Stimulated activated CD4-positive, alpha-beta T cell treated with anti-CD3 and anti-CD28 coated beads, Interleukin-4, amount 100 ng/mL, for 4 hours (primary cell): ENCODE data around the gene ZNRD2.
A peak's percentile ranks its signal among the peaks of the same experiment; 100 is the strongest.

Source experiments
- DNase-seq, 2 experiments: peaks; one replicate each; pipeline ENCODE4 v3.0.0-alpha.2; 2020

ZNRD2 gene

GRCh38 chr11:65574109-65574810 is 4.0 kb downstream of the ZNRD2 start:
- DNase-seq, result peak; percentile 81 to 86

GRCh38 chr11:65574811-65575567 is 4.7 kb downstream of the ZNRD2 start:
- no peak for DNase-seq

DNA sequence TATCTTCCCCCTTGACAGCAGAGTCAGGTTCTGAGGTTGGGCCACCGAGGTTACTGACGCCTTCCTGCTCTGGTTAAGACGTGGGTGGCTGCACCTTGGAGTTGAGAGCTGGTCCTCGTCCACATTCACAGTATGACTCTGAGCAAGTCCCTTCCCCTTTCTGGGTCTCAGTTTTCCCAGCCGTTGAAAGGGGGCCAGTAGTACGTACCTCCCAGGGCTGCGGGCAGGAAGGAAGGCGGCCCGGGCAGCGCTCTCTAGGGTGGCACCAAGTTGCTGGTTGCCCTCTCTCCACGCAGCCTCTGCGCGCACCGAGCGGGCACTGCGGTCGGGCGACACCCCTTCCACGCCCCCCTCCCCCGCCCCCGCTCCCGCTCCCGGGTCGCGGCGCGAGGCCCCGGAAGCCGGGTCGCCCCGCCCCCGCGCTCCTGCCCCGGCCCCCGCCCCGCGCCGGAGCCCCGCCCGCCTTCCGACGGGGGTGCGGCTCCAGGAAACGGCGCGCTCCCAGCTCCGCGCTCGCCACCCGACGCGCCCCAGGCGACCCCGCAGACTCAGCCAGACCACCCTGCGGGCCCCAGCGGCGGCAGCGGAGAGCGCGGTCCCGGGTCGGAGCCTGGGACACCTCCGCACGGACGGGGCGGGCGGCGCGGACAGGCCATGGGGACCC is 5.4 kb downstream of the ZNRD2 start, which contains the start of gene EHBP1L1:
EHBP1L1 (plus strand) TSS at position 486 of the 664 bp plus-strand sequence. CDS start 250 bp downstream, outside the sequence.
- DNase-seq, result peak; percentile 73 to 77

- DNase-seq, result no peak
Observed at GRCh38 chr11:65576232-65576866, 6.1 kb downstream of the ZNRD2 start.

DNA sequence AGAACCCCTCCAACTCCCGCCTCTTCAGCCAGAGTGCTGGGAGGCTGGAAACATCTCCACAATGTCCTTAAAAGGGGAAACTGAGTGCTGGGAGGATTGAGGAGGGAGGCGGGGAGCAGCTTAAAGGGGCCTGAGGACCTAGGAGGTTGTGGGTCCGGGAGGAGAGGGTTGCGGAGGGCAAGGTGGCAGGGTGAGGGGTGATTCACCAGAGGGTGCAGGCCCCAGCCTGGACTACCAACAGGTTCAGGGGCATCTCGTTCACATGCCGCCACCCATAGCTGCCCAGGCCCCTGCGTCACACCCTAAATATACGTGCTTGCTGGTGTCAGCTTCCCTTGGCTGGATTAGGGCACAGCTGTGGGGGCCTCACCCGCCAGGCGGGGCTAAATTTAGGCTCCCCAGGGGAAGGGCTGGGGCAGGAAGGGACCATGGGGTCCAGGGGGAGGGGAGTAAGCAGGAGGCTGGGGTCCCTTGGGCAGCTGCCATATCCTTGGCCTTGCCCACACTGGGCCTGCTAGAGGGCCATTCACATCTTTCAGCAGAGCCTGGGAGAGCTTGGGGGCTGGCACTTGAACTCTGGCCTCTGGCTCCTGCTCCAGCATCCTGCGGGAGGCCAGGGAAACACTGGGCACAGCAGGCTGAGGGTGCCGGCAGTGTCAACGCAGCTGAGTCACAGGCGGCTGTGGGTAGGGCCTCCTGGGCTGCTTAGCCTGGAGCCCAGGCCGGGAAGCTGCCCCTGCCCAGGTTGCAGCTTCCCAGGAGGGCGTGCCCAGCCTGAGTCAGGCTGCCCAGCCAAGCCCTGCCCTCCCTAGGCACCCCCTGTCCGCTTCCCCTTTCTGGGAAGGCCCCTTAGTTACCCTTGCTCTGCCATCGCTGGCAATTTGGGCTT is 6.8 kb downstream of the ZNRD2 start:
- DNase-seq, result no peak

DNA sequence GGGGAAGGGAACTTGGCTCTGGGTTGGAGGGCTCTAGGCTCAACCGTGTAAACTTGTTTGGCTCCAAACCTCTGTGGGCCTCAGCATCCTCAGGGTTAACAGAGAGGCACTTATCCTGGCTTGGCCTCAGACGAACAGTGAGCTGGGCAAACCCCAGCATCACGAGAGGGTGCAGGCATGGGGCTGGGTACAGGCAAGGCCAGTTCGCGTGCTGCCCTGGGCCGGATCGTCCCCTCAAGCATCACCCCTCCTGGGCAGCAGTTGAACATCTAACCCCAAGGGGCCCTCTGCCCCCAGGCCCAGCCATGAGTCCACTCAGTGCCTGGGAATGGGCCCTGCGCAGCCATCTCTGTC is 7.5 kb downstream of the ZNRD2 start:
- no peak for DNase-seq

GRCh38 chr11:65578134-65578533 is 7.9 kb downstream of the ZNRD2 start:
- DNase-seq, result no peak

GRCh38 chr11:65578667-65579066 is 8.4 kb downstream of the ZNRD2 start:
- no peak for DNase-seq

DNA sequence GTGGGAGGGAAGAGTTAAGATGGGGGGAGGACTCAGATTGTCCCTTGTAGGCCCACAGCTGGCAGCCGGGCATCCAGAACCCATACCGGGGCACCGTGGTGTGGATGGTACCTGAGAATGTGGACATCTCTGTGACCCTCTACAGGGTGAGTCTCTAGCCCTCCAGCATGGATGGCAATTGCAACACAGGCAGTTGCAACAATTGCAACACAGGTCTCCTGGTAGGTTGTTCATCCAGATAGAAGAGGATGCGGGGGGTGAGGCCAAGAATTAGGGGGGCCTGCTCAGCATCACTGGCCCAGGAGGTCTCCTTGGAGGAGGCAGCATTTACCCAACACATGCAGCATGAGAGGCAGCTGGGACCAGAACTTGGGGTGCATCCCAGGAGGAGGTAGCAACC is 9.0 kb downstream of the ZNRD2 start:
- DNase-seq, result no peak

DNA sequence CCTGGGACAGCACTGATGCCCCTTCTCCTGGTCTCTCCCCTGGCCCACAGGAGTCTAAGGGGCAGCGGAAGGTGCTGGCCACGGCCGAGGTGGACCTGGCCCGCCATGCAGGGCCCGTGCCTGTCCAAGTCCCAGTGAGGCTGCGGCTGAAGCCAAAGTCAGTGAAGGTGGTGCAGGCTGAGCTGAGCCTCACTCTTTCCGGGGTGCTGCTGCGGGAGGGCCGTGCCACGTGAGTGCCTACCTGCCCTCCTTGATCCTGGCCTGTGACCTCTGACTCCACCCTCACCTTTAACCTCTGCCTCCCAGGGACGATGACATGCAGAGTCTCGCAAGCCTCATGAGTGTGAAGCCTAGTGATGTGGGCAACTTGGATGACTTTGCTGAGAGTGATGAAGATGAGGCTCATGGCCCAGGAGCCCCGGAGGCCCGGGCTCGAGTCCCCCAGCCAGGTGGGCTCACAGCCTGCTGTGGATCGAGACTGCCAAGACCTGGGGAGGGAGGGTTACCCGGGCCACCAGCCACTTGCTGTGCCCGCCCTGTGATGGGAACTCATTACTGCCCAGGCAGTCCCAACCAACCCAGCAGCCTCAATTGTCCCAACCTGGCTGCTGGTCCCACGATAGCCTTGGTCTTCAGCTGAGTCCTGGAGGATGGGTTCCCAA is 9.9 kb downstream of the ZNRD2 start:
- no peak for DNase-seq

DNA sequence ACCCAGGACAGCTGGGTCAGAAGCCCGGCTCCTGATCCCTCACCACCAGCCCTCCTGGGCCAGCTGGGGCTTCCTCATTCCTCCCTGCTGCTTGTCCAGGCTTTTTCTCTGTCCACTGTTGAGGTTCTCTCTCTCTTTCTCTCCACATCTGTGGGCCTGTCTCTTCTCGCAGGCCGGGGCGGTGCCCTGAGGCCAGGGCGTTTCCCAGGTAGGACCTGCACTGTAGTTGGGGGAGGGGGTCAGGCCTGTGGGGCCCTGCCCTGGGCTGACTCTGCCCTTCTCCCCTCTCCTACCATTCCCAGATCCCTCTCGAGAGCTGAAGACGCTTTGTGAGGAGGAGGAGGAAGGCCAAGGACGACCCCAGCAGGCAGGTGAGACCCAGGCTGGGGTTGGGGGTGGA is 10.5 kb downstream of the ZNRD2 start:
- DNase-seq, result no peak

GRCh38 chr11:65581928-65582327 is 11.7 kb downstream of the ZNRD2 start:
- no peak for DNase-seq

GRCh38 chr11:65583589-65583988 is 13.3 kb downstream of the ZNRD2 start:
- DNase-seq, result no peak

DNA sequence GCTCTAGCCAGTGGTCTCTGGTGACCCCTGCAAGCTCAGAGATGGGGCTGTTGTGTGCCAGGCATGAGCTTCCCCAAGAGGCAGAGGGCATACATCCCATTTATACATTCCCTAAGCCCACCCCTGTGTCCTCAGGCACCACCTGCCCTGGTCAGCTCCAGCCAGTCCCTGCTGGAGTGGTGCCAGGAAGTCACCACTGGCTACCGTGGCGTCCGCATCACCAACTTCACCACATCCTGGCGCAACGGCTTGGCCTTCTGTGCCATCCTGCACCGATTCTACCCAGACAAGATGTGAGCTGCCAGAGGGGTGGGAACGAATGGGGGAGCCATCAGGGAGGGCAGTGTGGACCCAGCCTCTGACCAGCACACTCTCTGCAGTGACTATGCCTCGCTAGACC is 13.8 kb downstream of the ZNRD2 start:
- no peak for DNase-seq

- no peak for DNase-seq
Observed at GRCh38 chr11:65584723-65585171, 14.5 kb downstream of the ZNRD2 start.

GRCh38 chr11:65585396-65586246 is 15.3 kb downstream of the ZNRD2 start:
- DNase-seq, result no peak

DNA sequence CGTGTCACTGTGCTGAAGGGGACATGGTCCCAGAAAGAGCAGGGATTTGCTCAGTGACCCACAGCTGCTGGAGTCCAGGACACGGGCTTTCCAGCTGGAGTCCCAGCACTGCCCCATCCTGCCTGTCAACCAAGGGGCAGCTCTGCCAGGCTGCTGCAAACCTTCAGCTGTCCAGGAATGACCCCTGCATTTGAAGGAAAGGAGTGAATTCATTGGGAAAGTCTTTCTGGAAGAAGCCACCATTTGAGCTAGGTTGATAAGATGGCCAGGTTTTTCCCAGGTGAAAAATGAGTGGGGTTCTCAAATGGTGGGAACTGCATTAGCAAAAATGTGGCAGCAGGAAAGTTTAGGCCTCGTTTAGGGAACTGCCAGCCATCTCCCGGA is 16.0 kb downstream of the ZNRD2 start:
- DNase-seq, result no peak

DNA sequence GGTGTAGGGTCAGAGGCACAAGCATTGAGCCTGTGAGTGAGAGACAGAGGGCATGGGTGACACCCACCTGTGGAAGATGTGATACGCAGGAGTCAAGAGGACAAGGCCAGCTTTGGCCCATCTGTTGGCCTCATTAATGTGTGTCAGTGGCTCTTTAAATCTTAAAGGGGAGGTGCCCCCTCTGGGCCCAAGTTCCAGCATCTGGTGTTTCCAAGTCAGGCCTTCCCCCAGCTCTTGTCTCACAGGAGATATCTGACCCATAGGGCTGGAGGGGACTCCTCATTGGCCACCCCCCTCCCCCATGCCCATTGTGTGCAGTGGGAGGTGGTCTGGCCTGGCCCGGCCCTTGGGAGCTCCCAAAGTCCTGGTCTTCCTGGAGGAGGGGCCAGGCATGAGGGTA is 16.4 kb downstream of the ZNRD2 start:
- no peak for DNase-seq

- peak; percentile 60 to 73 for DNase-seq
Observed at GRCh38 chr11:65588199-65589054, 18.1 kb downstream of the ZNRD2 start.
